ENCODE measurements around the gene COL4A2.

COL4A2 gene

DNA sequence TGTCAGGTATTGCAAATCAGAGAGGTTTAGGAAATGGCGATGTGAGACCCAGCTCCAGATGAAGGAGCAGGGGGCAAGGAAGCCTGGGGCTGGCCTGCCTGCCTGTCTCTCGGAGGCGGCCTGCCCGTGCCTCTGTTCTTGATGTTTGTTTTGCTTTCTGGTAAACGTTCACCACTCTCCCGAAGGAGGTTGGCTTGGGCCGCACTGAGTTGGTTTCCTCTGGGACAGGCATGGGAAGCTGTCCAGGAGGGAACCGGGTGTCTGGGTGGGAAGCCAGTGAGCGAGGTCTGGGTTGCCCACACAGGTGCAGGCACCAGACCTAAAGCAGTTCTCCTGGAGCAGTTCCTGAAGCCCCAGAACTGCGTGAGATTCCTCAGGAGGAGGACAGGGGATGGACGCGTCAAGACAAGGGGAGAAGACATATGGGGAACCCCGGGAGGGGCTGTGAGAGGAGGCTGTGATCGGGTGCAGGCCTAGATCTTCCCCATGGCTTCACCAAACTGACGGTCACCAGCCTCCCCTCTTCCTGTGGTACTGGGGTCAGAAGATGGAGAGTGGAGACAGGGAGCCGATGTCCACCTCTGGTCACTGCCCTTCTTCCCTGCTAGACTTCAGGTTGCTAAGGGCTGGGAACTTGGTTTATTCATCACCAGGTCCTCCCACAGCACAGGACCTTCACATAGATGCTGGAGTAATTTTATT is 15.2 kb downstream of the COL4A2 start:
- DNase-seq (ENCODE audit: low read depth in 3 of 3), result no peak

DNA sequence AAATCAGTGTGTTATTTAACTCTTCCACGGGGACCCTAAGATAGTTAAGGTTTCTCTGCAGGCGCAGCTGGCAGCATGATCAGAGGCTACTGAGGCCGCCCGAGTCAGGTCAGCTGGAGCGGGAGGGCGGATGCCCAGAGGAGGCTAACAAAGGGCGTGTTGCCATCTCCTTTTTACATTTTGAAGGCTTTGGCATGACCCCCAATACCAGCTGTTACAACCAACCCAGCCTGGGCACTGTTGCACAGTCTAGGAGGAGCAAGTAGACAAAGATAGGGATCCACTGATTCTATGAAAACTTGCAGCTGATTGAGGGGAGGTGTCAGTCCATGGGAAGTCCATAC is 15.7 kb downstream of the COL4A2 start:
- no peak for DNase-seq (ENCODE audit: low read depth in 3 of 3)

DNA sequence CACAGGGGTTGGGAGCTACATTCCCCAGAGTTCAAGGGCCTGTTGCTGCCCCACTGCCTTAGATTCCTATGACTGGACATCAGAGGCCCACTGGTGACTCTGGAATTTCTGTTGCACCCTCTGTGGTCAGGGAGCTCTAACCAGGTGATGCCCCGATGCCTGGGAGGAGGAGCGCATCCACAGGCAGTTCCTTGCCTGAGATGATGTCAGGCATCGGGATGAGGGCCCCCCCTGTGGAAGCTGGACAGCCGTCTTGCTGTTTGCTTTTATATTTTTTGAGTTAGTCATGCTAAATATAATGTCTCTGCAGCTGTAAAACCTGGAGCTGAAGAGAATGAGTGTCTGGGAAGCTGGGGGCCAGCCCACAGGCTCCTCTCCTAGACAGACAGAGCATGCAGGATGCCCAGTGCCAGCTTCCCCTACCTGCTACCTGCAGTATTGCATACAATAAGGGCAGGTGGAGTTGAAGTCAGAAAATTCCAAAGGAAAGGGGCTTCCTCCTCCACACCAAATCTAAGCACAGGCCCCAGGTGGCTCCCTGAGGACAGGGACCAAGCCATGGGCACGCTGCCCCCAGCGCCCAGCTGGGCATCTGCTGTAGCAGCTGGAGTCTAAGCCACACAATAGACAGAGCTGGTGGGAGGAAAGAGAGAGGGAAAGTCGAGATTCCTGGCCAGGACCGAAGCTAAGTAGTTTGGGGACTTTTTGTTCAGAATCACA is 16.2 kb downstream of the COL4A2 start:
- no peak for DNase-seq (ENCODE audit: low read depth in 3 of 3)

DNA sequence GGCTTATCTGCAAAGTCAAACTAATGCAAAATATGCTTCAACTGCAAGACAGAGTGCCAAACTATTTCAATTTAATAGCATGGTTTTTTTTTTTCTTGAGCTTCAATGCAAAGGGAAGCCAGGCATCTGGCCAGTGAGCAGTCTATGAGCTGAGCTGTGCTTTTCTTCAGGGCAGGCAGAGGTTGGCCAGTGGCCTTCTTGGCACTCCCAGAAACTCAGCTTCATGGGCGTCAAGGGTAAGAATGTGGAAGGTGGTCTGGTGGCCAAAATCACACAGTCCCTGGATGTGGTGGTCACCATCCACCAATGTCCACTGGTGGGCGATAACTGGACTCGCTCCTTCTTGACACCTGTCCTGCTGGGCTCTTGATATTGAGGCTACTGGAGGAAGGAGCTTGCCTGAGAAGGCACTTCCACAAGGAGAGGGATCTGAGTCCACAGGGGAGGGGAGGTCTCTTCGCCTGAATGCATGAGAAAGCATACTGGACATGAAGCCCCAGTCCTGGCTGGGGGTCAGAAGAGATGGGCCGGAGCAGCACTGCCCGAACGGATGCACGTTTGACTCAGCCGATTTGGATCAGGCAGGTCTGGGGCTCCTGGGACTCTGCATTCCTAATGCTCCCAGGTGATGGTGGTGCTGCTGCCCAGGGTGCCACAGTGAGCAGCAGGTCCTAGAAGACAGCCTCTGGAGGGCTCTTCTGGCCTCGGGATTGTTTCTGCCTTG is 17.1 kb downstream of the COL4A2 start:
- no peak for DNase-seq (ENCODE audit: low read depth in 3 of 3)

DNA sequence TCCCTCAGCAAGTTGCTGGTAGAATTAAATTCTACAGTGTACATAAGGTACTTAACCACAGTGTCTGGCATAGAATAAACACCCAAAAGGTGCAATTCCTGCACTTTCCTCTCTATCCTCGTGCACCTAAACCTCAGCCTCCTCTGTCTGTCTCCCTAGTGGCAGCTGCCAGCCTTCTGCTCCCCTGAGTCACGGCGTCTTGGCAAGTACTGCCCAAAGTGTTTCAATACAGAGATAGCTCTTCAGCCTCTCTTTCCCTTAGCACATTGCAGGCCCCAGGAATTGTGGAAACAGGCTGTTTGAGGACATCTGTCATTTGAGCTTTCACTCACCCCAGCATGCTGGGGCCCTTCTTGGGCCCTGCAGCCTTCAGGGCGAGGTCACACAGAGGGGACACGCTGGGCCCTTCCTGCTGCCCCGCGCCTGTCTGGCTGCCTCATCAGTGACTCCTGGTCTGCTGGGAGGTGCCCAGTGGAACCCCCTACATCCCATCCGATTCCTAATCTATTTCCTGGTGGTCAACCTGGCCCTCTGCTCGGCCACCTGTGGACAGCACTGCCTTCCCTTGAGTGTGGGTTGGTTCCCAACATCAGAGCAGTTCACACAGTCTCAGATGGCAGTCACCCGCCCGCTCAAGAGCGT is 19.3 kb downstream of the COL4A2 start:
- DNase-seq (ENCODE audit: low read depth in 3 of 3), result no peak

DNA sequence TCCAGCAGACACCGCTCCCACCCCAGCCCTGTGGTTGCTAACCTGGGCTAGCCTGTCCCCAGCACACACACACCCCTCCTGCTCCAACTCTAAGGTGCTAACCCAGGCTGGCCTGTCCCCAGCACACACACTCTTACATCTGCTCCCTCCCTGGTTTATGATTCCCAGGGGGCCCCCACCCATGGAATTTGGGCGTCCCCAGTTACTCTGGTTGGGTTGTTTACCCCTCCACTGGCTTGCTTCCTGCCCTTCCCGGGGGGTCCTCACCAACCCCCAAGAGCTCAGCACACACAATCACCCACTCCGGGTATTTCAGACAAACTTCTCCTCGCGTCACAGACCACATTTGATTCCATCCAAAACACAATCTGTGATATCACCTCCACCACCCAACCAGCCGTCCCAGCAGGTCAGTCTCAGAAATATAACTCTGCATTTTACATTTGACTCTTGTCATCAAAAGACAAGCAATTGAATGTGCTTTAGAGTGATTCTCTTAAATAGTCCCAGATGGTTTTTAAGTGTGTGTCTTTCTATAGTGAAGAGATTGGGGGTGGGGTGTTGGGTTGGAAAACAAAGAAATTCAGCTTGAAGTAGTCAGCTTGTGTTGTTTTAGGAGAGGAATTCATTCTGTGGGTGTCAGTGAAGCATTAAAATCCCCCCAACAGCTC is 20.1 kb downstream of the COL4A2 start:
- DNase-seq (ENCODE audit: low read depth in 3 of 3), result no peak

DNA sequence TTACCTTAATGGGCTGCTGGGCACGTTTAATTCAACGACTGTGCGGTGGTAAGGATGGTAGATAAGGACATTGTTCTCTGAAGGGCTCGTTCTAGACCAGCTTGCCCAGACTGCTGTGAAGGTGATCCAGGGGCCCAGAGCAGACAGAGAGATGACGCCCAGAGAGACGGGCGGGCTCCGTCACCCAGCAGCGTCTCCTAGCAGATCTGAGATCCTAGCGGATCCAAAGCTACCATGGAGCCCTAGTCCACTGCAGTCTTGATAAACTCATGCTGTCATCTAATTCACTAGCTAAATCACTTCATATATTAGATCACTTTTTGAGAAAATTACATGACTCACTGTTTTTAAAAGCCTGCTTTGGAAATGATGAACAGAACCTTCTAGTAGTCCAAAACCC is 21.5 kb downstream of the COL4A2 start:
- no peak for DNase-seq (ENCODE audit: low read depth in 3 of 3)

DNA sequence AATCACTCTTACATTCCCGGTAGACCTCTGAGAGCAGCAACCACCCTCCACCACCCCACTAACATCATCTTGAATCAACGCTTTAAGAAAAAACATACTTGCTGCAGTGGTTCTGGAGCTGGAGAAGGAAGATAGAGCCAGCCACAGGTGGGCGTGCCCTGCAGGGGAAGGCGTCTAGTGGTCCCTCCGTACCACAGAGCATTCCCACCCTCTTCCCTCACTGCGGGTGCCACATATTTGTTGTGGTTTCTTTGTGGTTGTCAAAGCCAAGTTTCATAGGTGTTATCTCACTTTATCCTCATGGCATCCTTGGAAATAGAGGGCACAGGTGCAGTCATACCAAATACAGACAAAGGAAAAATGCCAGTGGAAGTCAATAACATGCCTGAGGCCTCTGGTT is 22.2 kb downstream of the COL4A2 start:
- no peak for DNase-seq (ENCODE audit: low read depth in 3 of 3)

DNA sequence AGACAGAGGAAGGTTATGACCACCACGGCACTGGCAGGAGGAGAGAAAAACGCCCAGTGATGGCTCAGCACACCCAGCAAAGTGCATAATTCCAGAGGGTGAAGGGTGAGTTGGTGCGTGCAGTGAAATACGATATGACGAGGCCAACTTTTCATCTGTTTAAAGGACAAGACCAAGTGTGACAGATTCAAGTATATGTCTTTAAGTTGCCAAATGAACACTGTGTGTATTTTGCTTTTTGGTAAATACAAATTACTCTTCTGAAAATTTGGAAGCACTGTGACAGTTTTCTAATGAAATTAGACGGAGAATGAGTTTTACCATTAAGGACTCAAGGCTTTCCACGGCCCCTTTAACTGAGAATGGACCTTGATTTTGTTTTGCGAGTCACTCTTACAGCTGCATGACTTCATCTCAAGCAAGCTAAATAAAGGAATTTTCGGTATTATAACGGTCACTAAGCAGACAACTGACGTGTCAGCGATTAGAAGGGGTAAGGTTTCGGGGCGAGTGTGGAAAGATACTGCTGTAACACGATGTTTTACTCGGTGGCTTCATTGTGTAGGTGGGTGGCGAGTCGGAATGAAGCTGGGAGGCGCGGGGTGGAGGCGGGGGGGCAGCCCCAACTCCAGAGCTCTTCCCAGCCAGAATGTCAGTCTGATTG is 22.8 kb downstream of the COL4A2 start:
- DNase-seq (ENCODE audit: low read depth in 3 of 3), result no peak

DNA sequence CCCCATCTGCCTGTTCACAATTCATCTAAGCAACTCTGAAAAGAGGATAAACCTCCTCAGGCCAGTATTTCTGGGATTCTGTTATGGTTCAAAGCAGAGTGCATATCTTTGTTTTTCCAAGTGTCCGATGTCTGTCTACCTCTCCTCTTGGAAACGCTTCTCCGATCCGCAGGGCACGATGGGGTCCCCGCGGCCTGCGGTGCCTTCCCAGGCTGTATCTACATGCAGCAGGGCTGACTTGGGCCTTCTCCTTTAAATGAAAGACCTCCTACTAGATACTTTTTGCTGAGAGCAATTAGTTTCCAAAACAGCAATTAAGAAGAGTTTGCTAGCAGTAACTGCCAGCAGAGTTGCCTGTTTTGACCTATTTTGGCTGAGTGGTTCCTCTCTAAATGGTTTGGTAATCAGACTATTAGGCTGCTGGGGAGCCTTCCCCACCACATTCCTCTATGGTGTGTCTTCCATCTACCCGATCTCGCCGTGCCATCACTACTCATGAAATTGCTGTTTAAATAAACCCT is 23.5 kb downstream of the COL4A2 start:
- no peak for DNase-seq (ENCODE audit: low read depth in 3 of 3)

DNA sequence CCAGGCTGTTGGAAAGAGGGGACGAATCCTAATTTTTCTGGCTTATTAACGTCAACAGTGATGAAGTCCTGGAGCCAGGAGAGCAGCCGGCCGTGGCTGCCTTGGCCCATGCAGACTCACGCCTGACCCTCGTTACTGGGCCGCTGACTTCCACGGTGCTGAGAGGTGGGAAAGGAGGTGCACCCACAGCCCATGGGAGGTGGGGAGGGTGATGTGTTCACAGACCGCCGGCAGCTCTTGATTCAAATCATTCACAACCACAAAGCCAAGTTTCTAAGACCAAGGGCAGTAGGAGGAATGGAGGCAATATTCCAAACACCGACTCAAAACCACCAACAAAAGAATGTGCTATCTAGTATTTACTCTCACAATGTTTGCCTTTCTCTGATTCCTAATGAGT is 24.3 kb downstream of the COL4A2 start:
- DNase-seq (ENCODE audit: low read depth in 3 of 3), result no peak

DNA sequence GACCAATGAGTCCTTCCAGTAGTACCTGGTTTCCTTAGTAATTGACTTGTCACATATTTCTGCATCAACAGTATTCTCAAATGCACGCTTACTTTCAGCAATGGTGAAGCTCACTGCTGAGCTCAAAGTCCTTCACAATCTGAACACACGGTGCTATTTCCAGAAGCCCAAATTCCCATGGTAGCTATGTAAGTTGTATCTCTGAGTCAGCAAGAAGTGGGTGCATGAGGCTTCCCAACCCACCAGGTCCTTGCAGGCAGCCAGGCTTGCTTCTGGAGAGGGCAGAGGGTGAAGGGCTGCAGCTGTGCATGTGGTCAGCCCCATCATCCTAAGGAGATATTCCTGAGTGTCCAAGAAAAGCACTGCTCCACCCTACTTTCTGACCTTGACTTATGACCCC is 25.7 kb downstream of the COL4A2 start:
- DNase-seq (ENCODE audit: low read depth in 3 of 3), result no peak

DNA sequence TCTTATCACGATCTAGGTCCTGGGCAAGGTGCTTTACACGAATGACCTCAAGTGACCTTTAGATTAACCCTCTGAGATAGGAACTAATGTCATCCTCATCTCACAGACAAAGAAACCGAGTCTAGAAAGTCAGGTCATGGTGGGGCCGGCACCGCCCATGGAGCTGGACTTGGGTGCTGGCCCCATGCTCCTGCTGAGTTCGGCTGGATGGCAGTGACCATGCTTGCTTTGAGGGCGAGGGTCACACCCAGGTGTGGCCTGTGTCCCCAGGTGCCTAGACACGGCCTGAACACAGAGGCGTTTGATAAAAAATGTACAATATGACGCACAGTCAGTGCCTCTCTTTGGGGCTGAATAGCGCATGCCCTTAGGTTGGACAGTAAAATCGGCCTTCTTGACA is 26.8 kb downstream of the COL4A2 start:
- no peak for DNase-seq (ENCODE audit: low read depth in 3 of 3)

DNA sequence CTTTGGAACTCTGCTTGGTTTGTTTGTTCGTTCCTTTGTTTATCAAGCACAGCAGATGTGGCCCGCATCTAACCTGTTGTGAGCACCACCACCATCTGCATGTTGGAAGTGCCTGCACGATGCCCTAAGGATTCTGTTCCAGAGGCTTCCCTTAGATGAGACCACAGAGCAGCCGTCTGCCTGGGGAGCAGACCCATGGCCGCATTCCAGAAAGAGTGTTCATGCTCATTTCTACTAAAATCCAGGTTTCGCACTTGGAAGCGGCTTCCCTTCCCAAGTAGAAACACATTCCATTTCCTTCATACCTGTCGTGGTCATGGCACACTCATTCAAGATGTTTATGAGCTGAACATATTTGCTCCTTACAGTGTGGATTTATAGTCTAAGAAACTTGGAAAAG is 27.2 kb downstream of the COL4A2 start:
- DNase-seq (ENCODE audit: low read depth in 3 of 3), result no peak

DNA sequence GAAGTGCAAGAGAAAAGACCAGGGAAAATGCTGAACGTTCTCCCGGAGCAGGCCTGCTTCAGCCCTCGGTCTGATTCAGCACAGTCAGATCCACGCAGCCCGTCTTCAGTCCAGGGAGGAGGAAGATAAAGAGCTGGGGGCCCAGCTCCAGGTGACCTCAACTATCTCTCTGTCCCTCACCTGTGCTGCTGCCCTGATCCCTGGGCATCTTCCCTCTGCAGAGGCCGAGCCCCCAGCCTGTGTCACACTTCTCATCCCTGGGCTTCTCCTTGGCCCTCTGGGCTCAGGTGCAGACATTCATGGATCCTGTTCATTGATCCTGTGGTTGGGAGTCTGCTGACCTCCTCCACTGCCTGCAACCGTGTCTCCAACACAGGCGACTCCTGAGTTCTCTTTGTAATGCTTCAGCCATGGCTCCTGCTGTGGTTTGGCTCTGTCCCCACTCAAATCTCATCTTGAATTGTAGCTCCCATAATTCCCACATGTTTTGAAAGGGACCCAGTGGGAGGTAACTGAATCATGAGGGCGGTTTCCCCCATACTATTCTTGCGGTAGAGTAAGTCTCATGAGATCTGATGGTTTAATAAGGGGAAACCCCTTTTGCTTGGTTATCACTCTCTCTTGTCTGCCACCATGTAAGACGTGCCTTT is 27.9 kb downstream of the COL4A2 start:
- no peak for DNase-seq (ENCODE audit: low read depth in 3 of 3)

DNA sequence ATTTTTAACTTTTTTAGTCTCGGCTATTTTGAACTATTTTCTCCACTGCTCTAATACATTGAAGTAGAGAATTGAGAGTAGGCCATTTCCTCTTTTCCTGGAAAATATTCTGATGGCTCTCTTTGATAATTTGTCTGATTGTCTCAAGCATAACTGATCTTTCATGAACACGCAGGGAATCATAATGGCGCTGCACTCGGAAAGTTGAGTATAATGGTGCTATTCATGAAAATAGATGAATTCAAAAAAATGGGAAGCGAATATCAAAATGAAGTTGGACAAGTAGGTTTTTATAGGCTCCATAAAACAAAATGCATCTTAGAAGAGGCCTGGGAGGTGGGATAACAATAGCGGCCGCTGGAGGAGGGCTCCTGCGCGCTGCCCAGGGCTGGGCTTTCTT is 29.0 kb downstream of the COL4A2 start:
- no peak for DNase-seq (ENCODE audit: low read depth in 3 of 3)

DNA sequence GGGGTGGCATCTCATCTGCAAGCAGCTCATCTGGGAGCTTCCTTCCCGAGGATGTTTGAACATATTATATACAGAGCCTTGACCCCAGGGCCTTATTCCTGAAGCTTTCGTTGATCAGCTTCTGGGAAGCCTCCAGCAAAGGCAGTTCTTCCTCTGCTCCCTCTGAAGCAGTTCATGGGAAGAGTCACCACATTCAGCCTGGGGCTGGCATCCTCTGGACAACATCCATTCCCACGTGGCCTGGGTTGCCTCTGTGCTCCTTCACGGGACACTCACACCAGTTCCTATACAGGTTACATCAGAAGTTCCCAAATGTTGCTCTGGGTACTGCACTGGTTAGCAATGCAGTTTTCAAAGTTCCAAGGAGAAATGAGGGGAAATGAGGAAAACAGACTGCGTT is 29.6 kb downstream of the COL4A2 start:
- DNase-seq (ENCODE audit: low read depth in 3 of 3), result no peak

DNA sequence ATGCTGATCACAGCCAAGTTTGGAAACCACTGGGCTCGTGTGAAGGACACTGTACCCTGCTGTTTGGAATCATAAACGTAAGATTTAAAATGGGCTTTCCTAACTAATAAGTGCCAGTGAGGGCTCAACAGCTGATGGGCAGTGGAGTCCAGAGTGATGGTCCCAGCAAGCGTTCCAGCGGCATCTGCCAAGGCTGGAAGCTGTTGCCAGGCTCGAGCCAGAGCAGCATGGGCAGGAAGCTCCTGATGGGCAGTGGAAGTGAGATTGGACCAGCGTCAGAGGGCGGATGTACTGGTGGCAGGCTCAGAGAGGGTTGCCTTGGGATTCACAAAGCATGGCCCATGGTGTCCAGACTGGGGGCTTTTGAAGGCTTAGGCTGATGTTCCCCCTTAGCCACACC is 30.2 kb downstream of the COL4A2 start:
- no peak for DNase-seq (ENCODE audit: low read depth in 3 of 3)

DNA sequence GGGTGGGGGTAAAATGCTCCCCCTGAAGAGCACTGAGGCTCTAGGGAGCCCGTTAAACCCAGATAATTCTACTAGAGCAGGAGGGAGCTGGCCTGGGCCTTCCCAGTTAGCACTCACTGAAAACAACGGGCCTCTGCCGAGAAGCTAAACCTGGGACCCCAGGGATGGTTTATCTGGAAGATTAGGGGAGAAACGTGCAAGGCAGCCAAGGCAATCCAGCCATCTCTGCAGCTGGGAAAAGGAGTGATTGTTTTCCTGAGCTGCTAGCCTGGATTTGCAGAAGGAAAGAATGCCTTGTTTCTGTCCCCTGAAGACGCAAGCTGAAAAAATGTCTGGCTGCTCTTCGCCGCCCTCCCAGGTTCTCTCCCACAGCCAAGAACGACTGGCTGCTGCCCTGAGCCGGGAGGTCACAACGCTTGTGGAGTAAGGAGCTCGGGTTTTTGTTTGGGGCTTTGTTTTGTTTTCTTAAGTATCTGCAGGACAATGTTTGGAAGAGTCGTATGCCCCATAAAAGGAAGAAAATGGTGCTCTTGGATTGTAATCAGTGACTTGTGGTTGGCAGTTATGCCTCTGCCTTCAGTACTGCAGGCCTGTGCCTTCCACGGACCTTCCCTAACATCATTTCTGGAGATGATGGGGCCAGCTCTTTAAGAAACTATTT is 31.5 kb downstream of the COL4A2 start:
- no peak for DNase-seq (ENCODE audit: low read depth in 3 of 3)

DNA sequence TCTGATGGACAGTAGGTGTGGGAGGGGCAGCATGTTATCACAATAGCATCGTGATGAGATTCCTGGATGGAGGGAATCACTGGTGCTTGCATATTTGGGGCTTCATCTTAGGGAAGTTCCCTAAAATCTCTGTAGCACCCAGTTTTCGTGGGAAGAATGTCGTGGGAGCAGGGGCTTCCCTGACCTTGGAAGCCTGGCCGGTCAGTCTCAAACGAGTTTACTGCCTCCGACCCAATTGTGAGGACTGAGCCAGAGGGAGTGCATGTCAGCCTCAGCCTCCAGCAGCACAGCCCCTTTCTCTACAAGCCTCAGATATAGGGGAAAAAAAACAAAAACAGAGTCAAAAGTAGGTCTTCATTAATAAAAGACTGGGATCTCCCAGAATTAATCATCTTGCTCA is 32.2 kb downstream of the COL4A2 start:
- no peak for DNase-seq (ENCODE audit: low read depth in 3 of 3)
